Prostate gland (tissue), 2 donors: ENCODE data around the gene NAT9. TPM values are rescaled to one million over a fixed set of nuclear protein-coding genes. Genes with fewer than 3 reads are reported as not detected.

Experiments
- DNase-seq: peaks from one replicate; pipeline ENCODE4 v3.0.0-alpha.2; 2019; ENCODE audit warnings: low spot score
- H3K27ac ChIP-seq, 2 donors: fragments of 200-600 bp; sonication (generic); 2 replicates each; pipeline ENCODE4 v1.5.1; 2017 to 2019
- H3K27me3 ChIP-seq: fragments of 200-600 bp; sonication (generic); replicated peaks from 2 replicates; pipeline ENCODE4 v1.5.1; 2019; ENCODE audit not compliant: insufficient read depth
- H3K36me3 ChIP-seq, 2 donors: fragments of 200-600 bp; sonication (generic); 1 replicate in 1 of 2; 2 replicates in 1 of 2; pipeline versions ENCODE4 v1.5.1 to v1.8.1; 2017 to 2019
- H3K4me1 ChIP-seq: fragments of 200-600 bp; sonication (generic); replicated peaks from 2 replicates; pipeline ENCODE4 v1.5.1; 2019
- H3K4me3 ChIP-seq, 2 donors: fragments of 200-600 bp; sonication (generic); 2 replicates each; pipeline ENCODE4 v1.5.1; 2017 to 2019
- H3K9me3 ChIP-seq: fragments of 200-600 bp; sonication (generic); 2 replicates; pipeline ENCODE4 v1.5.1; 2017
- POLR2A ChIP-seq: fragments of 450-650 bp; IDR thresholded peaks from one replicate; pipeline ENCODE4 v1.6.1; 2016; ENCODE audit warnings: antibody characterized with exemption, mild to moderate bottlenecking
- POLR2AphosphoS5 ChIP-seq: sonication (generic); formaldehyde crosslinking; IDR thresholded peaks from one replicate; pipeline ENCODE4 v1.6.1; 2017; ENCODE audit warnings: antibody characterized with exemption
- WGBS: methylation state at CpG from one replicate; pipeline ENCODE4 v1.1.5; 2018; 5-methylcytosine and 5-hydroxymethylcytosine counted together
- intact Hi-C: fragments of 100-400 bp; cut with DNase I; formaldehyde crosslinking; loops from one replicate; pipeline ENCODE4 v1.14.2; 2022
- total RNA-seq, 2 donors: library from RNA; depleted of rRNA; stranded (reverse); fragments of >200 nt; gene quantifications; one replicate each; pipeline ENCODE4 v1.1.0, GENCODE V29; 2016
- TF ChIP-seq, protein P1 (sequence below), 4 experiments: fragments of 200-600 bp in 2 of 4; fragments of 450-650 bp in 2 of 4; sonication (generic) in 2 of 4; IDR thresholded peaks; 1 replicate in 3 of 4; 2 replicates in 1 of 4; pipeline ENCODE4 v1.5.1; 2016 to 2019; ENCODE audit warnings: antibody characterized with exemption in 4 of 4, mild to moderate bottlenecking in 2 of 4, moderate library complexity in 2 of 4

NAT9 gene
- total RNA-seq, 2 donors from 2014 or later, result 29.6 to 49.3 TPM

GRCh38 chr17:74796866-74797265, 20.7 kb upstream of the NAT9 start:
- Histone ChIP-seq H3K4me3 (no peak overlapping the region), H3K4me1 (no peaks in the 10 kb centered on the region), H3K27ac (no peak overlapping the region), H3K36me3 (no peaks in the 10 kb centered on the region), H3K9me3 (no peaks in the 10 kb centered on the region), H3K27me3 (no peaks in the 10 kb centered on the region)
- intact Hi-C loops, result no loop called here
- no peak for DNase-seq
- no peak for TF ChIP-seq POLR2A
- TF ChIP-seq, protein P1, sequence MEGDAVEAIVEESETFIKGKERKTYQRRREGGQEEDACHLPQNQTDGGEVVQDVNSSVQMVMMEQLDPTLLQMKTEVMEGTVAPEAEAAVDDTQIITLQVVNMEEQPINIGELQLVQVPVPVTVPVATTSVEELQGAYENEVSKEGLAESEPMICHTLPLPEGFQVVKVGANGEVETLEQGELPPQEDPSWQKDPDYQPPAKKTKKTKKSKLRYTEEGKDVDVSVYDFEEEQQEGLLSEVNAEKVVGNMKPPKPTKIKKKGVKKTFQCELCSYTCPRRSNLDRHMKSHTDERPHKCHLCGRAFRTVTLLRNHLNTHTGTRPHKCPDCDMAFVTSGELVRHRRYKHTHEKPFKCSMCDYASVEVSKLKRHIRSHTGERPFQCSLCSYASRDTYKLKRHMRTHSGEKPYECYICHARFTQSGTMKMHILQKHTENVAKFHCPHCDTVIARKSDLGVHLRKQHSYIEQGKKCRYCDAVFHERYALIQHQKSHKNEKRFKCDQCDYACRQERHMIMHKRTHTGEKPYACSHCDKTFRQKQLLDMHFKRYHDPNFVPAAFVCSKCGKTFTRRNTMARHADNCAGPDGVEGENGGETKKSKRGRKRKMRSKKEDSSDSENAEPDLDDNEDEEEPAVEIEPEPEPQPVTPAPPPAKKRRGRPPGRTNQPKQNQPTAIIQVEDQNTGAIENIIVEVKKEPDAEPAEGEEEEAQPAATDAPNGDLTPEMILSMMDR (IDR thresholded peaks at IDR 0.05), result no peak
- TF ChIP-seq POLR2AphosphoS5, result no peak
- 81% methylated on average over 6 of the region's 6 CpGs for WGBS

GRCh38 chr17:74796211-74796610, 20.1 kb upstream of the NAT9 start:
- no peak overlapping the region for H3K27ac ChIP-seq
- H3K27me3 ChIP-seq, result no peaks in the 10 kb centered on the region
- H3K9me3 ChIP-seq, result no peaks in the 10 kb centered on the region
- WGBS, result 89% methylated on average over 4 of the region's 4 CpGs
- TF ChIP-seq POLR2A (no peak), POLR2AphosphoS5 (no peak)
- TF ChIP-seq, protein P1 (IDR thresholded peaks at IDR 0.05), result no peak
- no peak for DNase-seq
- no peaks in the 10 kb centered on the region for H3K4me1 ChIP-seq
- H3K36me3 ChIP-seq, result no peaks in the 10 kb centered on the region
- intact Hi-C loops, result no loop called here
- H3K4me3 ChIP-seq, result no peak overlapping the region

DNA sequence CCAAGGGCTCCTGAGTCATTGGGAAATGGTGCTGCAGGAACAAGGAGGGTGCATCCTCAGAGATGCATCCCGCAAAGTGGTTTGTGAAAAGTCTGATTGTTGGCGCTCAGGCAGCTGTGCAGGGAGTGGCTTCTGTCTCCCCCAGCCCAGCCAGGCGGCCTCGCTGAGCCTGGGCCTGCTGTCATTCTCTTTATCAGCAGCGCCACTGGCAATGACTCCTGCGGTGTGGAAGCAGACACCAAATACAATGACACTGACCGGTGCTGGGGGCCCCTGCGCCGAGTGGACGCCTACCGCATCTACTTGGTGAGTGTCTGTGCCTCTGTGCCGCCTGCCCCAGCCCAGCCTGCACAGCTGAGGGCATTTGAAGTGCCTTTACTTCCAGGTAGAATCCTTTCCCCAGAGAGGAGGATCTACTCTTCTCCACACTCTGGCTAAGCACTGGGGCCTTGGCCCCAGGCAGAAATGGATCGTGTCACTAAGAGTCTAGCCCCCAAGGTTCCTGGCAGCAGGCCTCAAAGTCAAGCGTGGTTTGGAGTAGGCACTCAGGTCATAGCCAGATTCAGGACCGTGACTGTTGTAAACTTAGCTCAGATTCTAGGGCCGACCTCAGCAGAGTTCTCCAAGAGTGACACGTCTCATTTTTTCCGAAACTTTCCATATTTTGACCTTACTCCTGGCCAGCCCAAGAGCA, 19.3 kb upstream of the NAT9 start:
- intact Hi-C loops, result no loop called here
- DNase-seq, result no peak
- H3K27me3 ChIP-seq, result no peaks in the 10 kb centered on the region
- no peak overlapping the region for H3K4me3 ChIP-seq
- H3K9me3 ChIP-seq, result no peaks in the 10 kb centered on the region
- no peaks in the 10 kb centered on the region for H3K36me3 ChIP-seq
- 86% methylated on average over 18 of the region's 18 CpGs for WGBS
- TF ChIP-seq POLR2AphosphoS5 (no peak), POLR2A (no peak)
- TF ChIP-seq, protein P1 (IDR thresholded peaks at IDR 0.05), result no peak
- H3K27ac ChIP-seq, result no peak overlapping the region
- H3K4me1 ChIP-seq, result no peaks in the 10 kb centered on the region

- WGBS, result 84% methylated on average over 12 of the region's 12 CpGs
- no peaks in the 10 kb centered on the region for H3K4me1 ChIP-seq
- intact Hi-C loops, result loop anchor here (2.0 kb wide), 1 partner anchor 166 kb away; no protein-coding TSS in a partner anchor
- H3K27ac ChIP-seq, result no peak overlapping the region
- H3K27me3 ChIP-seq, result no peaks in the 10 kb centered on the region
- H3K36me3 ChIP-seq, result no peaks in the 10 kb centered on the region
- no peak for TF ChIP-seq POLR2A
- TF ChIP-seq, protein P1 (IDR thresholded peaks at IDR 0.05), result no peak
- no peak for TF ChIP-seq POLR2AphosphoS5
- no peak for DNase-seq
- H3K4me3 ChIP-seq, result no peak overlapping the region
- H3K9me3 ChIP-seq, result no peaks in the 10 kb centered on the region
These were observed 16.5 kb upstream of the NAT9 start for GRCh38 chr17:74792586-74793105.
